ENCODE measurements around the gene MACROD2.

Gene MACROD2

GRCh38 chr20:16030253-16030652 lies 2034.9 kb downstream of the MACROD2 start:
- DNase-seq, result no peak

- no peak for DNase-seq
These were observed 2040.3 kb downstream of the MACROD2 start for GRCh38 chr20:16035576-16035975.

GRCh38 chr20:16036331-16036730 lies 2041.0 kb downstream of the MACROD2 start:
- DNase-seq, result no peak

GRCh38 chr20:16040742-16041141 lies 2045.4 kb downstream of the MACROD2 start:
- DNase-seq, result no peak

- no peak for DNase-seq
These were observed 2047.4 kb downstream of the MACROD2 start for GRCh38 chr20:16042731-16043130.

GRCh38 chr20:16043931-16044330 lies 2048.6 kb downstream of the MACROD2 start:
- DNase-seq, result no peak

GRCh38 chr20:16048876-16049275 lies 2053.6 kb downstream of the MACROD2 start:
- DNase-seq, result no peak

GRCh38 chr20:16049529-16050093 lies 2054.3 kb downstream of the MACROD2 start:
- DNase-seq, result no peak

GRCh38 chr20:16050366-16050765 lies 2055.1 kb downstream of the MACROD2 start:
- no peak for DNase-seq

- no peak for DNase-seq
These were observed 2056.7 kb downstream of the MACROD2 start for GRCh38 chr20:16051968-16052367.

- DNase-seq, result no peak
These were observed 2057.1 kb downstream of the MACROD2 start for GRCh38 chr20:16052456-16052855.

- DNase-seq, result no peak
These were observed 2059.7 kb downstream of the MACROD2 start for GRCh38 chr20:16054985-16055384.

GRCh38 chr20:16057651-16058050 lies 2062.3 kb downstream of the MACROD2 start:
- no peak for DNase-seq

- no peak for DNase-seq
These were observed 2063.0 kb downstream of the MACROD2 start for GRCh38 chr20:16058268-16058667.

GRCh38 chr20:16059841-16060240 lies 2064.5 kb downstream of the MACROD2 start:
- no peak for DNase-seq

GRCh38 chr20:16061351-16061750 lies 2066.0 kb downstream of the MACROD2 start:
- DNase-seq, result no peak

- DNase-seq, result no peak
These were observed 2067.6 kb downstream of the MACROD2 start for GRCh38 chr20:16062661-16063581.

- no peak for DNase-seq
These were observed 2068.6 kb downstream of the MACROD2 start for GRCh38 chr20:16063881-16064280.

- no peak for DNase-seq
These were observed 2069.8 kb downstream of the MACROD2 start for GRCh38 chr20:16064989-16065707.

GRCh38 chr20:16066571-16066970 lies 2071.3 kb downstream of the MACROD2 start:
- no peak for DNase-seq

GRCh38 chr20:16069389-16070010 lies 2074.2 kb downstream of the MACROD2 start:
- no peak for DNase-seq

- no peak for DNase-seq
These were observed 2076.9 kb downstream of the MACROD2 start for GRCh38 chr20:16072220-16072619.
